ENCODE data around the gene CCDC12. TPM values are rescaled to one million over a fixed set of nuclear protein-coding genes. Genes with fewer than 3 reads are reported as not detected.

Gene CCDC12
- total RNA-seq, result 29.4 and 38.3 TPM in 2 replicates

DNA sequence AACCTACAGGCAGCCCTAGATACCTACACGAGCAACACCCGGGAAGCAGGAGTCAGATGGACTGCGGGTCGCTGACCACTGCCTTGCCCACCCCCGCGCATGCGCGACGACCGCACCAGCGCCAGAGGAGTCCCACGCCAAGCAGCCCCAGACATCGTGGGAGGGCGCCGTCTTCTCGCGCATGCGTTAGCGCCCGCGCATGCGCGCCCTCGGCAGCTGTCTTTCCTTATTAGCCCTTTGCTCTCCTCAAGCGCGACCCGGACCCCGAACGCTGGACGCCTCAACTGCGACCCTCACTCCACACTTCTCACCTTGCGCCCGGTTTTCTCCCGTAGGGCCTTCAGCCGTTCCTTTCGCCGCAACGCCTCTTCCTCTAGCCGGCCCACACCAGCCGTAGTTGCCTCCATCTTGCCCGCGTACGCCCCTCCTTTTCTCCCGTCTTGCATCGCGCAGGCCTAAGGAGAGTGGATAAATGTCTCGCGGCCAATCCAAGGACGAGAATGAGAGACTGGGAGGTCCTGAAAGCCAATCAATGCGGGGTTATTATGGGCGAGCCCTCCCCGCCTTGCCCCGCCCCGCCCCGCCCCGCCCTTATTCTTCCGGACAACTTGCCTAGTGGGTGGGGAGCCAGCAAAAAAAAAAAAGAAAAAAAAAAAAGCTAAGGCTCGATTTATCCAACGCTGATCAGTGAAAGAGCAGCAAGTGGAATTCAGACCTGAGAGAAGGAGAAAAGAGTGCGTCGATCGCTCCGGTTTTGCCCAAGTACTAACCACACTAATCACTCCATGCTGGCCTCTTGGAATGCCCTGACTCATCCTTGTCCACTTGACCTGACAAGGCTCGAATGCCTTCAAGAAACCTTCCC, at the start of gene CCDC12:
TSS of gene CCDC12 (minus strand) at position 420 of the 865 bp plus-strand sequence. CDS start at position 407, 13 bp downstream.

DNA sequence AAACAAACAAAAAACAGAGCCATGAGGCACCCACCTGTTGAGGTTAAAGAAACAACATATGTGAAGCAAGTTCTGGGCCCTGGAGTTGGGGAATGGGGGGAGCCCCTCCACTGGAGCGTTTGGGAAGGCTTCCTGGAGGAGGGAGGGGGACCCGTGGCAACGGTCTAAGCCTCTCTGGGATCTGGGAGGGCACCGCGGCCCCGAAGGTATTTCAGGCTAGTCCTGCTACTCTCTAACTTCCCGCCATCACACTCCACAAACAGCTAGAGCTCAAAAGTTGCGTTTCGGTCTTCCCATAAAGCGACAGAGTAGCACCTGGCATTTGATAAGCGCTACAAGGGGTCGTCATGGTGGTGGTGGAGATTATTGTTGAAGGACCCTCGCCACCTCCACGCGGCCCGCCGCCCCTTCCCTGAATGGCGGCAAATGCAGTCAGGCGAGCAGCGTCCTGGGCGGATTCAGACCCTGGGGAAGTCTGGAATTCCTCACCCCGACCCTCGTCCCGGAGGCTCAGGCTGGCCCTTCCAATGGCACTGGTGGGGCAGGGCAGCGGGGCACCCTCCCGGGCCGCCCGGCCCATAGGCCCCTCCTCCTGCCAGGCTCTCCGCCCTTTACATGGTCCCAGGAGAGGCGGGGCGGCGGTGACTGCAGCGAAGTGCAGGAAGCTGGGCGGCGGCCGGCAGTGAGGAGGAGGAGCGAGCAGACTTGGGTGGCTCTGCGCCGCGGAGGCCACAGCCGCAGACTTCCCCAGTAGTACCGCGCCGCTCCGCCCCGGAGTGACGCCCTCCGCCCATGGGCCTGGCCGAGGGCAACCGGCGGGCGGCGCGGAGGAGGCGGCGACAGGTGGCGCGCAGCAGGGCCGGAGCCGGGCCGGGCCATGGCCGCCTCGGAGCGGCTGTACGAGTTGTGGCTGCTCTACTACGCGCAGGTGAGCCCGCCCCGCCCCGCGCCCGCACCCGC, 2.7 kb upstream of the CCDC12 start, which contains the start of gene NBEAL2:
TSS of gene NBEAL2 (plus strand) at position 682 of the 960 bp plus-strand sequence. CDS start at position 878, 196 bp downstream.

GRCh38 chr3:46877406-46878125, 99.0 kb downstream of the CCDC12 start, which contains the start of gene PTH1R:
Gene PTH1R, plus strand, starts transcription at chr3:46877721. Its CDS starts 5,839 bp downstream, at chr3:46883560.

Other genes with a start within 250 kb of the CCDC12 start
- gene MYL3, start 113.3 kb downstream of the CCDC12 start, total RNA-seq, result not detected in 2 replicates
- gene PTH1R, start 99.0 kb downstream of the CCDC12 start, total RNA-seq, result not detected in 2 replicates
- 18.3 and 20.4 TPM in 2 replicates for gene NBEAL2, start 2.9 kb upstream of the CCDC12 start, total RNA-seq
- gene SETD2, start 187.4 kb upstream of the CCDC12 start, total RNA-seq, result 13.3 and 18.3 TPM in 2 replicates

Measured in hair follicular keratinocyte (primary cell).